H9 (cell line): ENCODE measurements around the gene DAPK1. TPM values are rescaled to one million over a fixed set of nuclear protein-coding genes. Genes with fewer than 3 reads are reported as not detected.

Experiments used
- DNase-seq: peaks from one replicate; pipeline ENCODE4 v3.0.0-alpha.2; 2017
- H2AFZ ChIP-seq: one replicate; pipeline ENCODE4 v1.6.1; 2013; ENCODE audit warnings: mild to moderate bottlenecking, low read length, control low read depth, moderate library complexity
- H2AK5ac ChIP-seq: 2 replicates; pipeline ENCODE4 v1.6.1; 2013; ENCODE audit warnings: low read length, control low read depth, mixed read lengths; ENCODE audit not compliant: insufficient read length
- H2BK120ac ChIP-seq: one replicate; pipeline ENCODE4 v1.6.1; 2013; ENCODE audit warnings: low read depth, mild to moderate bottlenecking, low read length, control low read depth, inconsistent platforms; ENCODE audit not compliant: poor library complexity, severe bottlenecking
- H2BK12ac ChIP-seq: 2 replicates; pipeline ENCODE4 v1.6.1; 2013; ENCODE audit warnings: low read length, control low read depth, mixed read lengths, low read depth; ENCODE audit not compliant: insufficient read length
- H2BK15ac ChIP-seq: 2 replicates; pipeline ENCODE4 v1.6.1; 2013; ENCODE audit warnings: low read depth, low read length, control low read depth
- H2BK20ac ChIP-seq: one replicate; pipeline ENCODE4 v1.6.1; 2013; ENCODE audit warnings: low read depth, mild to moderate bottlenecking, low read length, control low read depth, inconsistent platforms; ENCODE audit not compliant: poor library complexity, severe bottlenecking
- H2BK5ac ChIP-seq: 2 replicates; pipeline ENCODE4 v1.6.1; 2013; ENCODE audit warnings: low read length, control low read depth, mixed read lengths; ENCODE audit not compliant: insufficient read length
- H3K14ac ChIP-seq: 2 replicates; pipeline ENCODE4 v1.6.1; 2013; ENCODE audit warnings: low read length, control low read depth; ENCODE audit not compliant: insufficient read depth
- H3K18ac ChIP-seq: 2 replicates; pipeline ENCODE4 v1.6.1; 2013; ENCODE audit warnings: low read depth, mild to moderate bottlenecking, mixed read lengths, low read length, control low read depth; ENCODE audit not compliant: insufficient read length
- H3K23ac ChIP-seq: 2 replicates; pipeline ENCODE4 v1.6.1; 2013; ENCODE audit warnings: low read length, control low read depth, mixed read lengths, low read depth; ENCODE audit not compliant: insufficient read length
- H3K23me2 ChIP-seq: 2 replicates; pipeline ENCODE4 v1.6.1; 2013; ENCODE audit warnings: low read depth, mild to moderate bottlenecking, mixed read lengths, low read length, control low read depth; ENCODE audit not compliant: insufficient read length, poor library complexity, severe bottlenecking
- H3K27ac ChIP-seq: 2 replicates; pipeline ENCODE4 v1.5.1; 2013; ENCODE audit warnings: low read length, control low read depth, mixed read lengths, low read depth; ENCODE audit not compliant: insufficient read length
- H3K27me3 ChIP-seq: 2 replicates; pipeline ENCODE4 v1.6.1; 2013; ENCODE audit warnings: low read length, control low read depth, inconsistent platforms; ENCODE audit not compliant: insufficient read depth
- H3K4ac ChIP-seq: 2 replicates; pipeline ENCODE4 v1.6.1; 2013; ENCODE audit warnings: low read depth, mild to moderate bottlenecking, control low read depth, inconsistent platforms, low read length, moderate library complexity
- H3K4me1 ChIP-seq: 2 replicates; pipeline ENCODE4 v1.6.1; 2013; ENCODE audit warnings: low read length, control low read depth, inconsistent platforms; ENCODE audit not compliant: insufficient read depth
- H3K4me2 ChIP-seq: 2 replicates; pipeline ENCODE4 v1.6.1; 2013; ENCODE audit warnings: low read length, control low read depth, mixed read lengths; ENCODE audit not compliant: insufficient read length, insufficient read depth
- H3K56ac ChIP-seq: 2 replicates; pipeline ENCODE4 v1.6.1; 2013; ENCODE audit warnings: low read depth, mild to moderate bottlenecking, mixed read lengths, low read length, control low read depth; ENCODE audit not compliant: insufficient read length
- H3K79me1 ChIP-seq: 2 replicates; pipeline ENCODE4 v1.6.1; 2013; ENCODE audit warnings: low read depth, mild to moderate bottlenecking, moderate library complexity, low read length, control low read depth, inconsistent platforms; ENCODE audit not compliant: insufficient read depth, poor library complexity, severe bottlenecking
- H3K79me2 ChIP-seq: 2 replicates; pipeline ENCODE4 v1.6.1; 2013; ENCODE audit warnings: low read length, control low read depth, inconsistent platforms; ENCODE audit not compliant: insufficient read depth
- H3K9ac ChIP-seq: 2 replicates; pipeline ENCODE4 v1.6.1; 2013; ENCODE audit warnings: low read length, control low read depth, mixed read lengths; ENCODE audit not compliant: insufficient read length; ENCODE audit errors: extremely low read depth
- H3K9me3 ChIP-seq: one replicate; pipeline ENCODE4 v1.6.1; 2013; ENCODE audit warnings: low read depth, low read length, inconsistent platforms; ENCODE audit not compliant: control insufficient read depth
- H3T11ph ChIP-seq: one replicate; pipeline ENCODE4 v1.6.1; 2013; ENCODE audit warnings: mild to moderate bottlenecking, low read length, control low read depth, inconsistent platforms
- H4K20me1 ChIP-seq: one replicate; pipeline ENCODE4 v1.6.1; 2013; ENCODE audit not compliant: control insufficient read depth, insufficient read length, insufficient read depth
- H4K5ac ChIP-seq: 2 replicates; pipeline ENCODE4 v1.6.1; 2013; ENCODE audit warnings: low read depth, mild to moderate bottlenecking, mixed read lengths, low read length, control low read depth; ENCODE audit not compliant: insufficient read length
- H4K8ac ChIP-seq: replicated peaks from 2 replicates; pipeline ENCODE4 v1.6.1; 2013; ENCODE audit warnings: low read length, control low read depth, mixed read lengths, low read depth; ENCODE audit not compliant: insufficient read length
- H4K91ac ChIP-seq: 2 replicates; pipeline ENCODE4 v1.6.1; 2013; ENCODE audit warnings: low read depth, mild to moderate bottlenecking, moderate library complexity, mixed read lengths, low read length, control low read depth; ENCODE audit not compliant: insufficient read length
- H3K27ac Mint-ChIP-seq, 3 experiments: 2 replicates in 2 of 3; 3 replicates in 1 of 3; pipeline ENCODE4 v1.8.0; 2020 to 2021; ENCODE audit warnings: mixed read lengths in 3 of 3, mild to moderate bottlenecking in 1 of 3, moderate library complexity in 1 of 3
- H3K27me3 Mint-ChIP-seq: 2 replicates; pipeline ENCODE4 v1.8.0; 2021; ENCODE audit warnings: low read depth, mild to moderate bottlenecking, moderate library complexity, mixed read lengths
- H3K36me3 Mint-ChIP-seq, 3 experiments: 2 replicates in 2 of 3; 3 replicates in 1 of 3; pipeline ENCODE4 v1.8.0; 2020 to 2021; ENCODE audit warnings: low read depth in 3 of 3, mixed read lengths in 3 of 3; ENCODE audit not compliant: insufficient read depth in 1 of 3
- H3K4me1 Mint-ChIP-seq, 2 experiments: 2 replicates each; pipeline ENCODE4 v1.8.0; 2020; ENCODE audit warnings: mixed read lengths in 2 of 2
- H3K4me3 Mint-ChIP-seq, 2 experiments: 2 replicates in 1 of 2; 3 replicates in 1 of 2; pipeline ENCODE4 v1.8.0; 2020 to 2021; ENCODE audit warnings: mild to moderate bottlenecking in 2 of 2, mixed read lengths in 2 of 2, moderate library complexity in 1 of 2
- H3K9me3 Mint-ChIP-seq, 2 experiments: 2 replicates in 1 of 2; 3 replicates in 1 of 2; pipeline ENCODE4 v1.8.0; 2020; ENCODE audit warnings: mild to moderate bottlenecking in 2 of 2, mixed read lengths in 2 of 2, moderate library complexity in 1 of 2
- CTCF ChIP-seq: fragments of 200-600 bp; sonication (generic); conservative IDR thresholded peaks from 3 replicates; pipeline ENCODE4 v1.8.0; 2021; ENCODE audit warnings: antibody characterized with exemption, mild to moderate bottlenecking
- WGBS: extraction: QIAGEN DNeasy Blood & Tissue Kit; methylation state at CpG from one replicate; pipeline ENCODE4 v1.1.7; 2013; ENCODE audit warnings: missing lambda C conversion rate, low lambda C conversion rate, mixed read lengths; ENCODE audit not compliant: insufficient read length; ENCODE audit errors: extremely low coverage; 5-methylcytosine and 5-hydroxymethylcytosine counted together
- total RNA-seq: library from RNA; stranded (reverse); gene quantifications from 2 replicates; pipeline ENCODE4 v1.2.1, GENCODE V29; 2021

The DAPK1 gene
- total RNA-seq, 1 experiment from 2014 or later: 79.4 TPM

GRCh38 chr9:87505869-87506678 is 8.4 kb downstream of the DAPK1 start:
- Histone ChIP-seq H3K4me1 (no peaks in the 10 kb centered on the region), H2BK5ac (no peak overlapping the region), H3K79me2 (peaks cover 9% of the 10 kb centered on the region; the same call in 1 of the 2 replicates), H4K20me1 (no peaks in the 10 kb centered on the region), H4K91ac (no peak overlapping the region), H3K18ac (no peak overlapping the region), H3K23ac (no peak overlapping the region), H3K4me2 (no peak overlapping the region), H3K4ac (no peak overlapping the region), H3K27me3 (no peaks in the 10 kb centered on the region), H3K9ac (no peak overlapping the region), H3K79me1 (peaks cover 3% of the 10 kb centered on the region), H3T11ph (no peak overlapping the region), H3K23me2 (no peaks in the 10 kb centered on the region), H3K27ac (no peak overlapping the region), H4K8ac (no peak overlapping the region), H2BK12ac (no peak overlapping the region), H2BK20ac (no peak overlapping the region), H3K14ac (no peak overlapping the region), H4K5ac (no peak overlapping the region), H2AFZ (no peak overlapping the region), H3K9me3 (no peaks in the 10 kb centered on the region), H2BK120ac (no peak overlapping the region), H3K56ac (no peak overlapping the region), H2AK5ac (no peak overlapping the region), H2BK15ac (no peak overlapping the region)
- Mint-ChIP-seq H3K4me3 (no peak overlapping the region), H3K4me1 (peaks cover 9 to 11% of the 10 kb centered on the region in 2 experiments), H3K27me3 (no peaks in the 10 kb centered on the region), H3K36me3 (peaks cover 40 to 70% (median 59%) of the 10 kb centered on the region in 3 experiments; a peak in 6 of 7 replicates), H3K27ac (no peak overlapping the region), H3K9me3 (no peaks in the 10 kb centered on the region)
- no peak for DNase-seq
- WGBS: no CpG with 5 or more reads among the region's 13 CpGs
- TF ChIP-seq CTCF: no peak
